HUES48 (cell line): ENCODE data around the gene AGBL1.

Experiments
- H3K27ac ChIP-seq: one replicate; pipeline ENCODE4 v1.7.0; 2013; ENCODE audit warnings: low read depth, low read length, inconsistent platforms
- H3K27me3 ChIP-seq: 2 replicates; pipeline ENCODE4 v1.6.1; 2013; ENCODE audit warnings: mild to moderate bottlenecking, low read length; ENCODE audit not compliant: control insufficient read depth, insufficient read depth
- H3K36me3 ChIP-seq: 2 replicates; pipeline ENCODE4 v1.6.1; 2013; ENCODE audit warnings: low read length; ENCODE audit not compliant: control insufficient read depth, insufficient read depth
- H3K4me1 ChIP-seq: 2 replicates; pipeline ENCODE4 v1.6.1; 2013; ENCODE audit warnings: mild to moderate bottlenecking, low read length; ENCODE audit not compliant: control insufficient read depth, insufficient read depth
- H3K4me3 ChIP-seq: 2 replicates; pipeline ENCODE4 v1.5.1; 2013; ENCODE audit warnings: mild to moderate bottlenecking, low read depth, low read length
- H3K9ac ChIP-seq: 2 replicates; pipeline ENCODE4 v1.6.1; 2013; ENCODE audit warnings: mild to moderate bottlenecking, low read depth, low read length, moderate library complexity
- H3K9me3 ChIP-seq: 2 replicates; pipeline ENCODE4 v1.6.1; 2013; ENCODE audit warnings: low read length; ENCODE audit not compliant: control insufficient read depth, insufficient read depth

The AGBL1 gene

DNA sequence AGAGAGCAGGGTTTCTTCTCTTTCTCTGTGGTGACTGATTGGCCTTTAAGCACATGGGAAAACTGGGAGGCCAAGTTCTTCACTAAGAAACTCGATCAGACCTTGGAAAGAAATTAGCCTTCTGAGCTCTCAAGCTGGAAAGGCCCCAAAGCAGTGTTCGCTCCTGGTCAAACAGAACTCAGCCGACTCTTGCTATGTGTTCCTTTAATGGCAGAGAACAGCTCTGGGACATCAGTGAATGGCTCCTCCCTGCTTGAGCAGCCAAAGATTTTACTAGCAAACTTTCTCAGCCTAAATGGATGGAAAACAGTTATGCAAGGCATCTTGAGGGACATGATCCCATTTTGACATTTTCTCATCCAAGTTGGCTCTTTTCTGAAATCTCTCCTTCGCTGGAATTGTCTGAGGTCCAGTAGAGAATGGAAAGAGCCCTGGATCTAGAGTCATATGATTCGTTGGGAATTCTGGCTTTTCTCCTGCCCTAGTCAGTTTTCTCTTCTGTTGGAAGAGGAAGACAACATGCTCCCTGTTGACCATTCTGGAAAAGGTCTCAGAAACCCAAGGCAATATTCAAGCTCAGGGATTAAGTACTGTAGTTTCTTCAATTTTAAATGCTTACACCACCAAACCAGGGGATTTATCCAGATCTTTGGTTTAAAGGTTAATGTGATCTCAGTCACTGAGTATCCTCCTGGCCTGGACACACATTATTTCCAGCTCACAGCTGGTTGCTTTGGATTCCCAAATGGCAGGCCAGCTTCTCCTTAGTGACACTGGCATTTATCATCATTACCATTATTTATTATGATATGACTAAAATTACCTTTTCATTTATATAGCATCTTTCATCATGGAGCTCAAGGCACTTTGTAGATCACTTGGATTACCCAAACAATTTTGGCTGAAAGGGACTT lies 319.6 kb downstream of the AGBL1 start:
- Histone ChIP-seq H3K36me3 (no peaks in the 10 kb centered on the region), H3K4me1 (no peaks in the 10 kb centered on the region), H3K27me3 (no peaks in the 10 kb centered on the region), H3K4me3 (no peak overlapping the region), H3K9me3 (no peaks in the 10 kb centered on the region), H3K27ac (no peak overlapping the region), H3K9ac (no peak overlapping the region)

DNA sequence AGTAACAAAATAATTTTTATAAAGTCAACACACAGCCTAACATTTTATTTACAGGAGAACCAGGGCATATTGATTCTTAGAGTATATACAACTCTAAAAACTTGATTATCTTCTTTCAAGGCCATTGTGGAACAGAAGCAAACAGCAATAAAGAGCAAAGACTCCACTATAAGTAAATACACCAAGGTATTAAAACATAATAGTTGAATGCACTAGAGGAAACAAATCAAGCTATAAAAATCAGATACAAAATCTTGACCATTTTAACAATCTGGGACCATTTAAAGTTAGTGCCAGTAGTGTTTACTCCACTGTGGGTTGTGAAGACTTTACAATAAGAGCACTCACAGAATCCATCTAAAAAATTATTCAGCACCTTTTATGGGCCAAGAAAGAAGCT lies 323.6 kb downstream of the AGBL1 start:
- H3K27ac ChIP-seq, result no peak overlapping the region
- peaks cover 18% of the 10 kb centered on the region for H3K4me1 ChIP-seq
- no peaks in the 10 kb centered on the region for H3K36me3 ChIP-seq
- no peaks in the 10 kb centered on the region for H3K27me3 ChIP-seq
- H3K9me3 ChIP-seq, result no peaks in the 10 kb centered on the region
- no peak overlapping the region for H3K9ac ChIP-seq
- H3K4me3 ChIP-seq, result no peak overlapping the region

DNA sequence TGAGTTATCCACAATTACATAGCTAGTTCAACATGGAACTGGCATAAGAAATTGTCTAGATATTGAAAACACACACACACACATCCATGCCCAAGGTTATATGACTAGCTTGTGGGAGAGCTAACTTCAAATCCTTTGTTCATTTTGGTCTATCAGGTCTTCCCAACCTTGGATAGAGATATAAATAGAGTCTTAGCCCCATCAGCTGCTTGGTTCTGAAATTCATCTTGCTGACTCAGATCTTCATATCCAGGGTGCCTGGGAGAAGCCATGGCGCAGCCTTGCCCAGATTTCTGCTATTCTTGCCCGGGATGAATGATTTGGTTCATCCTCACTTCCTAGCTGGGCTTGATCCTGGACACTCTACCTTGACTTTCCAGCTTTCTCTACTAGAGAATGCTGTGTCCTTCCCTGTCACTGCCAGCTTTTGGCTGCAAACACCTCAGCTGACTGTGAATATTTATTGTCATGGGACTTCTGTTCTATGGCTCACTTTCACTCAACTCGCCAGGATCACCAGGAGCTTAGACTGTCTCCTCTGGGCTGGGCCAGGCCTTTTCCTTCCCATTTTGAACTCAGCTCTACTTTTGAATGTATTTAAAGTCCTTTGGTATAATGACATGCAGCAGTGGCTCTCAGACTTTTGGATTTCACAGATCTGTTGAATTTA lies 324.4 kb downstream of the AGBL1 start:
- H3K27ac ChIP-seq, result no peak overlapping the region
- H3K4me3 ChIP-seq, result no peak overlapping the region
- H3K9me3 ChIP-seq, result no peaks in the 10 kb centered on the region
- no peak overlapping the region for H3K9ac ChIP-seq
- no peaks in the 10 kb centered on the region for H3K27me3 ChIP-seq
- peaks cover 21% of the 10 kb centered on the region for H3K4me1 ChIP-seq
- H3K36me3 ChIP-seq, result no peaks in the 10 kb centered on the region

DNA sequence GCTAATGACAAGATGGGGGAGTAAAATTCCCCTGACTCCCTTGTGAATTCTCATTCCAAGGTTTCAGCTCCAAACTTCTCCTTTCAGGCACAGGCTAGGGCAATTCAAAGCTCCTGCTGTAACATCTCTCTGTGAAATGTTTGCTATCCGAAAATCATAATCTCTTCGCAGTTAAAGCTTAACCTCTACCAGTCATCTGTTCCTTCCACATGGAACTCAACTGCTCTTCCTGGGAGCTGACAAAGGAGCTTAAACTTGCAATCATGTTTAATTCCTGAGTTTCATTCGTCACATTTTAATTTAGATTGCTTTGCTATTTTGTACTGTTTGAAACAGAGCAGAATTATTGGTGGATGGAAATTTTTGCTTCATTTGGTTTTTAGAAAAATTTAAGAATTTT lies 328.6 kb downstream of the AGBL1 start:
- Histone ChIP-seq H3K4me1 (peaks cover 26% of the 10 kb centered on the region), H3K9me3 (no peaks in the 10 kb centered on the region), H3K36me3 (no peaks in the 10 kb centered on the region), H3K4me3 (no peak overlapping the region), H3K27ac (no peak overlapping the region), H3K9ac (no peak overlapping the region), H3K27me3 (no peaks in the 10 kb centered on the region)

DNA sequence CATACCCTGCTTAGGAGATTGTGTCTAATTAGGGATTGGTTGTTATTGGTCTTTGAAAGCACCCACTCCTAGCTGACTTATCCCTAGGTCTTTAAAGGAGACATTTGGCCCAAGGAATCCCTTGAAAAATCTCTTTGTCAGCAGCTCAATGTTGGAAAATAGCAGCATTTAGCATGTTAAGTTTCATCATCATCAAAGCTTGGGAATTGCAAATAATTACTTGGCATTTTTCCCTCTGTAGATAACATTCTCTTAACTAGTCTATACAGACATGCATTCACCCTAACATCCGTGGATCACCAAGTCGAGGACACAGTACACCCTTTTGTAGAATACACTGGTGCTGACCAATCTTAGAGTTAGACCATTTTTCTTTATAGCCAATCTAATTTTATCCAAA lies 332.2 kb downstream of the AGBL1 start:
- no peaks in the 10 kb centered on the region for H3K9me3 ChIP-seq
- no peaks in the 10 kb centered on the region for H3K27me3 ChIP-seq
- no peak overlapping the region for H3K27ac ChIP-seq
- H3K4me3 ChIP-seq, result no peak overlapping the region
- no peaks in the 10 kb centered on the region for H3K36me3 ChIP-seq
- H3K9ac ChIP-seq, result no peak overlapping the region
- H3K4me1 ChIP-seq, result peaks cover 19% of the 10 kb centered on the region

DNA sequence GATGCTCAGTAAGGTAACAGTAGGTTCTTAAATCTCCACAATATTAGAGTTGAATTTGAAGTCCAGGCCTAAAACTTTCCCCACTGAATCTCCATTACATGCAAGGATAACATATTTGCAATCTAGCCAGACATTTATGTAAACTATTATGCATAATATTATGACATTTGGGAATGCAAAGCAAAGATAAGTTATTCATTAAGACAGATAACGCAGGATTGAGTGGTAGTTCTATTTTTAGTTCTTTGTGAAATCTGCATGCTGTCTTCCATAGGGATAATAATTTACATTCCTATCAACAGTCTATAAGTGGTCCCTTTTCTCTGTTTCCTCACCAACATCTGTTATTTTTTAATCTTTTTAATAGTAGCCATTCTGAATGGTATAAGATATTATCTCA lies 333.5 kb downstream of the AGBL1 start:
- no peak overlapping the region for H3K9ac ChIP-seq
- peaks cover 8% of the 10 kb centered on the region; the same call in 1 of the 2 replicates for H3K4me1 ChIP-seq
- H3K27me3 ChIP-seq, result no peaks in the 10 kb centered on the region
- no peak overlapping the region for H3K4me3 ChIP-seq
- no peaks in the 10 kb centered on the region for H3K36me3 ChIP-seq
- H3K9me3 ChIP-seq, result no peaks in the 10 kb centered on the region
- H3K27ac ChIP-seq, result no peak overlapping the region

DNA sequence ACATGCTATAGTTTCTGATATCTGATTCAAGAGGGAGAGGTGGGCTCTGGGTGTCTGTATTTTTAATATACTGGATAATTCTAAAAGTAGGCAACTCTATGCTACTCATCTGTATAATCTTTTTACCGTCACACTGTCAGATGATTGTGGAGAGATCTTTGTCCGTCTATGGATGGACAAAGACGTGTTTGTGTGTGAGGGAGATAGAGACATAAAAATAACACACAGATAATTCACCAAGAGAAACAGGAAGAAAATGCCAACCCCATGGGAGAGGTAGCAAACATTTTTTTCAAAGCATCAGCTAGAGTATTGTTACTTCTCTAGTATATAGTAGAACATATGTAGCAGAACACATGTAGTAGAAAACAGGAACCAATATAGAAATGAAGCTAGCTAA lies 346.1 kb downstream of the AGBL1 start:
- Histone ChIP-seq H3K9me3 (no peaks in the 10 kb centered on the region), H3K36me3 (no peaks in the 10 kb centered on the region), H3K4me1 (no peaks in the 10 kb centered on the region), H3K27me3 (no peaks in the 10 kb centered on the region), H3K9ac (no peak overlapping the region), H3K27ac (no peak overlapping the region), H3K4me3 (no peak overlapping the region)

DNA sequence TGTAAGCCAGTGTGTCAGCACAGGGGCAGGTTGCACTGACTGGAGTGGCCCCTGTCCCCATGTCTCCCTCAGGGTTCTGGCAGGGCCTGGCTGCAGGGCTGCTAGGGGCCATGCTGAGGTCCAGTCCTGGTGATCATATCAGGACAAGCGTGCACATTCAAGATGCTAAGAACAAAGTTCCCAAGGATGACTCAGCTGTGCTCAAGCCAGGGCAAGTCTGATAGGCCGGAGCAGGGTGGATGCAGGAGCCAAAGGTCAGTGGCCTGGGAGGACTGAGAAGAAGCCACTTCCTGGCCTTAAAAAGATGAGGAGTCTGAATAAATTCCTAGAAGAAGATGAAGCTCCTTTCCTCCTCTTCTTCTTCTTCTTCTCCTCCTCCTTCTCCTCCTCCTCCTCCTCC lies 353.2 kb downstream of the AGBL1 start:
- no peak overlapping the region for H3K9ac ChIP-seq
- H3K4me3 ChIP-seq, result no peak overlapping the region
- H3K27me3 ChIP-seq, result no peaks in the 10 kb centered on the region
- no peak overlapping the region for H3K27ac ChIP-seq
- H3K36me3 ChIP-seq, result no peaks in the 10 kb centered on the region
- no peaks in the 10 kb centered on the region for H3K4me1 ChIP-seq
- H3K9me3 ChIP-seq, result no peaks in the 10 kb centered on the region

DNA sequence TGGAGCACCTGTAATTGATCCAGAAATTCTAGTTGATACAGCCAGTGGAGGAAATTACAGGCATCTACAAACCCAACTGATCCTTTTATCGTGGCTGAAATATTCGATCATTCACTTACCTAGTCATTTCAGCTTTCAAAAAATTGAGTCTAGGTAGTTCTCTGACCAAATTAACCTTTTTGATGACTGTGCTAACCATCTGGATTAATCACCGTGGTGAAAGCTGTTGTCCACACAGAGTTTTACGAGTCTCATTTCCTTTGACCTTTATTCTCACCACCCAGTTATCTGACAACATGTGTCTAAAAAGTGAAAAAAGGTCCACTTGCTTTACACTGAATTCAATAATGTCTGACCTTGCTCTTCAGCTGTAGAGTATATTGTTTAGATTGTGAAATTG lies 354.3 kb downstream of the AGBL1 start:
- Histone ChIP-seq H3K9me3 (no peaks in the 10 kb centered on the region), H3K9ac (no peak overlapping the region), H3K36me3 (no peaks in the 10 kb centered on the region), H3K4me3 (no peak overlapping the region), H3K4me1 (no peaks in the 10 kb centered on the region), H3K27ac (no peak overlapping the region), H3K27me3 (no peaks in the 10 kb centered on the region)

DNA sequence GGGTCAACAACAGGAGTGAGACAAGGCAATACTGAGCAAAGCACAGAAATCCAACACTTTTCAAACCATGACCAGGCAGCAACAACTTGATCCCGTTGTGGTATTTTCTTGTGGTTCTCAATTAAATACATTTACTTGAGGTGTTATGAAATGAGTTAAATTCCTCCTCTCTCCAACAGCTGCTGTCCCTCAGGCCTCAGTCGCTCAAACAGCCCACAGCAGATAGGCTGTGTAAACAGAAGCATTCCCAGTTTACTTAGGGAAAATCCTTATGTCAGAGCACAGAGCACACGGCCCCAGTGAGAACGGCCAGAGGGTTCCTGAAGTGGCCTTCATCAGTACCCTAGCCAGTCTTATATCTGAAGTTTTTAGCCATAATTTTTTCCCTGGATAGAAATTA lies 359.9 kb downstream of the AGBL1 start:
- no peaks in the 10 kb centered on the region for H3K36me3 ChIP-seq
- no peaks in the 10 kb centered on the region for H3K9me3 ChIP-seq
- no peak overlapping the region for H3K9ac ChIP-seq
- H3K27me3 ChIP-seq, result no peaks in the 10 kb centered on the region
- H3K27ac ChIP-seq, result no peak overlapping the region
- H3K4me1 ChIP-seq, result no peaks in the 10 kb centered on the region
- no peak overlapping the region for H3K4me3 ChIP-seq

DNA sequence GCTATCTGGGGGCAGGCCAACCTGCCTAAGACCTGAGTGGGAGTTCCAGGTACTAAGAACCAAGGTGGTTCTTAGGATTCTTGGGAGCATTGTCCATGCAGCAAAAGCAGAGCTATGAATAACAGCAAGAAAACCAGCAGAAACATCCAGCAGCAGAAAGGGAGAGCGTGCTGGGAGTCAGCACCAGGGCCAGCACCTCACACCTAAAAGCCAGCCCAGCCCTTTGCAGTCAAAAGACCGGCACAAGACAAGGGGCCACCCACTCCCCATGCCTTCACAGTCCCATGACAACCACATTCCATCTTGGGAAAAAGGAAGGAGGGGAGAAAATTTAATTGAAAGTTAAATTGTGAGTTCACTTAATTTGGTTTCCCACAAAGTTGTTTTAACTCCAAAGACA lies 364.9 kb downstream of the AGBL1 start:
- H3K36me3 ChIP-seq, result no peaks in the 10 kb centered on the region
- no peaks in the 10 kb centered on the region for H3K9me3 ChIP-seq
- H3K27ac ChIP-seq, result no peak overlapping the region
- H3K4me1 ChIP-seq, result no peaks in the 10 kb centered on the region
- H3K9ac ChIP-seq, result no peak overlapping the region
- no peaks in the 10 kb centered on the region for H3K27me3 ChIP-seq
- no peak overlapping the region for H3K4me3 ChIP-seq
